Measurements from ENCODE around the gene NOLC1. TPM values are rescaled to one million over a fixed set of nuclear protein-coding genes. Genes with fewer than 3 reads are reported as not detected.
A peak's percentile ranks its signal among the peaks of the same experiment; 100 is the strongest.

Gene NOLC1
- total and polyA plus RNA-seq, 2 of the 13 experiments (the other 11 are each of a cell fraction or from before 2014, with no cell fraction given), result 50.6 to 81.0 TPM

DNA sequence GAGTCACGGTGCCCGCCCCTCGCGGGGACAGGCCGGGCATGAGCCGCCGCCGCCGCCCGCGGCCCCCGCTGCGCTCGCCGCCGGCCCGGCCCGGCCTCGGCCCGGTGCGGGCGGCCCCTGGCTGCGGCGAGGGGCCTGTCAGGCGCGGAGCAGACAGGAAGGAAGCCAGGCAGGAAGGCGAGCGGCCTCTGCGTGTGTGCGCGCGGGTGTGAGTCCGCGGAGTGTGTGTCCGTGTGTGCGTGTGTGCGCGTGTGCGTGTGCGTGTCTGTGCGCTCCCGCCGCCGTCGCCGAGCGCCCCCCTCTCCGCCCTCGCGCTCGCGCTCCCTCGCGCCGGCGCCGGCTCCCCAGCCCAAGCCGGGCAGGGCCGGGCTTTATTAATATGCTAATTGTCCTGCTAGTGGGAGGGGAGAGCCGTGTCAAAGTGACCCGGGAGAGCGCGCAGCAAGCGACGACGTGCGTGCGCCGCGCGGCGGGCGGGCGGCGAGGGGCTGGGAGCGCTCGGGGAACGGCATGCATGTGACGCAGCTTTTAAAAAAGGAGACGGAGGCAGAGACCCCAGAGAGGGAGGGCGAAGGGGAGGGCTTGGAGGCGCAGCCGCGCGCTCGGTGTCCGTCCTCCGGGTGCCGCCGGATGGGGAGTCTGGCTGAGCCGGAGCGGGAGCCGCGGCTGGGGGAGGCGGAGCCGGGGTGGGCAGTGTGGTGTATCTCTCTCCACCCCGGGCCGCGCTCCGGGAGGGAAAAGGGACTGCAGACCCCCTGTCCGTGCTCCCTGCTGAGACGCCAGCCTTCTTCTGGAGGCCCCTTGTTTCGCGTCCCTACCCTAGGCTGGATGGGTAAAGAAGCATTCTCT lies 31.8 kb upstream of the NOLC1 start, which contains the start of gene LDB1 (continued):
- no peak for TF ChIP-seq MLLT10 (CRISPR knock-in tag; IDR thresholded peaks at IDR 0.05)
- 0 out of 2 replicates have a peak, but pooled peaks have one; percentile 49 for TF ChIP-seq DR1 (CRISPR knock-in tag; IDR thresholded peaks at IDR 0.05)
- peak; percentile 62; the same call in 1 of the 2 replicates for TF ChIP-seq ZNF230 (CRISPR knock-in tag; IDR thresholded peaks at IDR 0.05)
- peak; percentile 20; the same call in 1 of the 2 replicates for TF ChIP-seq MYC (CRISPR knock-in tag; IDR thresholded peaks at IDR 0.05; ENCODE audit: borderline replicate concordance)
- peak; percentile 64; the same call in 1 of the 2 replicates for TF ChIP-seq NFKB2 (CRISPR knock-in tag; IDR thresholded peaks at IDR 0.05; ENCODE audit: borderline replicate concordance)
- TF ChIP-seq MAFF (IDR thresholded peaks at IDR 0.05; ENCODE audit: low read depth, low read length), result no peak
- TF ChIP-seq ZNF607 (CRISPR knock-in tag; IDR thresholded peaks at IDR 0.05; ENCODE audit: borderline replicate concordance), result no peak
- no peak for TF ChIP-seq SRF (IDR thresholded peaks at IDR 0.05; ENCODE audit: low read depth, low read length)
- TF ChIP-seq ZNF7 (CRISPR knock-in tag; IDR thresholded peaks at IDR 0.05), result no peak
- no peak for TF ChIP-seq TP53 (CRISPR knock-in tag; conservative IDR thresholded peaks at IDR 0.05)
- no peak for TF ChIP-seq ATAD3A (CRISPR knock-in tag; IDR thresholded peaks at IDR 0.05)
- no peak for TF ChIP-seq ZNF382 (CRISPR knock-in tag; IDR thresholded peaks at IDR 0.05; ENCODE audit: borderline replicate concordance)
- no peak for TF ChIP-seq ZNF552 (CRISPR knock-in tag; IDR thresholded peaks at IDR 0.05; ENCODE audit: borderline replicate concordance)
- peak; percentile 42 for TF ChIP-seq SKI (IDR thresholded peaks at IDR 0.05; ENCODE audit: partially characterized antibody)
- 0 out of 2 replicates have a peak, but pooled peaks have one; percentile 20 for TF ChIP-seq ELF3 (CRISPR knock-in tag; IDR thresholded peaks at IDR 0.05)
- TF ChIP-seq, protein P1, sequence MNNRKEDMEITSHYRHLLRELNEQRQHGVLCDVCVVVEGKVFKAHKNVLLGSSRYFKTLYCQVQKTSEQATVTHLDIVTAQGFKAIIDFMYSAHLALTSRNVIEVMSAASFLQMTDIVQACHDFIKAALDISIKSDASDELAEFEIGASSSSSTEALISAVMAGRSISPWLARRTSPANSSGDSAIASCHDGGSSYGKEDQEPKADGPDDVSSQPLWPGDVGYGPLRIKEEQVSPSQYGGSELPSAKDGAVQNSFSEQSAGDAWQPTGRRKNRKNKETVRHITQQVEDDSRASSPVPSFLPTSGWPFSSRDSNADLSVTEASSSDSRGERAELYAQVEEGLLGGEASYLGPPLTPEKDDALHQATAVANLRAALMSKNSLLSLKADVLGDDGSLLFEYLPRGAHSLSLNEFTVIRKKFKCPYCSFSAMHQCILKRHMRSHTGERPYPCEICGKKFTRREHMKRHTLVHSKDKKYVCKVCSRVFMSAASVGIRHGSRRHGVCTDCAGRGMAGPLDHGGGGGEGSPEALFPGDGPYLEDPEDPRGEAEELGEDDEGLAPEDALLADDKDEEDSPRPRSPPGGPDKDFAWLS (CRISPR knock-in tag; IDR thresholded peaks at IDR 0.05; ENCODE audit: borderline replicate concordance), result no peak
- peak; percentile 67 for TF ChIP-seq RBFOX2 (IDR thresholded peaks at IDR 0.05; ENCODE audit: low read depth, low read length)
- TF ChIP-seq, protein P2, sequence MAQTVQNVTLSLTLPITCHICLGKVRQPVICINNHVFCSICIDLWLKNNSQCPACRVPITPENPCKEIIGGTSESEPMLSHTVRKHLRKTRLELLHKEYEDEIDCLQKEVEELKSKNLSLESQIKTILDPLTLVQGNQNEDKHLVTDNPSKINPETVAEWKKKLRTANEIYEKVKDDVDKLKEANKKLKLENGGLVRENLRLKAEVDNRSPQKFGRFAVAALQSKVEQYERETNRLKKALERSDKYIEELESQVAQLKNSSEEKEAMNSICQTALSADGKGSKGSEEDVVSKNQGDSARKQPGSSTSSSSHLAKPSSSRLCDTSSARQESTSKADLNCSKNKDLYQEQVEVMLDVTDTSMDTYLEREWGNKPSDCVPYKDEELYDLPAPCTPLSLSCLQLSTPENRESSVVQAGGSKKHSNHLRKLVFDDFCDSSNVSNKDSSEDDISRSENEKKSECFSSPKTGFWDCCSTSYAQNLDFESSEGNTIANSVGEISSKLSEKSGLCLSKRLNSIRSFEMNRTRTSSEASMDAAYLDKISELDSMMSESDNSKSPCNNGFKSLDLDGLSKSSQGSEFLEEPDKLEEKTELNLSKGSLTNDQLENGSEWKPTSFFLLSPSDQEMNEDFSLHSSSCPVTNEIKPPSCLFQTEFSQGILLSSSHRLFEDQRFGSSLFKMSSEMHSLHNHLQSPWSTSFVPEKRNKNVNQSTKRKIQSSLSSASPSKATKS (CRISPR knock-in tag; IDR thresholded peaks at IDR 0.05), result no peak
- TF ChIP-seq, protein P3, sequence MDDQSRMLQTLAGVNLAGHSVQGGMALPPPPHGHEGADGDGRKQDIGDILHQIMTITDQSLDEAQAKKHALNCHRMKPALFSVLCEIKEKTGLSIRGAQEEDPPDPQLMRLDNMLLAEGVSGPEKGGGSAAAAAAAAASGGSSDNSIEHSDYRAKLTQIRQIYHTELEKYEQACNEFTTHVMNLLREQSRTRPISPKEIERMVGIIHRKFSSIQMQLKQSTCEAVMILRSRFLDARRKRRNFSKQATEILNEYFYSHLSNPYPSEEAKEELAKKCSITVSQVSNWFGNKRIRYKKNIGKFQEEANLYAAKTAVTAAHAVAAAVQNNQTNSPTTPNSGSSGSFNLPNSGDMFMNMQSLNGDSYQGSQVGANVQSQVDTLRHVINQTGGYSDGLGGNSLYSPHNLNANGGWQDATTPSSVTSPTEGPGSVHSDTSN (CRISPR knock-in tag; IDR thresholded peaks at IDR 0.05; ENCODE audit: borderline replicate concordance), result no peak
- TF ChIP-seq, protein P4, sequence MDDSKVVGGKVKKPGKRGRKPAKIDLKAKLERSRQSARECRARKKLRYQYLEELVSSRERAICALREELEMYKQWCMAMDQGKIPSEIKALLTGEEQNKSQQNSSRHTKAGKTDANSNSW (CRISPR knock-in tag; IDR thresholded peaks at IDR 0.05; ENCODE audit: borderline replicate concordance), result no peak
- TF ChIP-seq PRPF4 (IDR thresholded peaks at IDR 0.05; ENCODE audit: low read depth, low read length, poor library complexity, severe bottlenecking), result no peak
- TF ChIP-seq MED13 (CRISPR knock-in tag; IDR thresholded peaks at IDR 0.05), result no peak
- no peak for TF ChIP-seq ZNF207 (IDR thresholded peaks at IDR 0.05; ENCODE audit: borderline replicate concordance)

Data from HepG2 (cell line).